Posterior cingulate gyrus (tissue), 11 donors: ENCODE data around the gene IL17RA.
"Not testable (repeated sequence)": the region's sequence is repeated elsewhere in the genome, so short reads cannot be mapped to it uniquely, and the experiment has no call there.

Experiments used
- DNase-seq, 10 donors: peaks; one replicate each; pipeline versions ENCODE4 v3.0.0 to v3.0.0-alpha.2; 2020 to 2021; ENCODE audit warnings: mixed read lengths in 3 of 10
- intact Hi-C: fragments of 100-400 bp; cut with DNase I; formaldehyde crosslinking; loops from one replicate; pipeline ENCODE4 v1.15.1; 2023

Gene IL17RA

GRCh38 chr22:17143101-17143500 is 58.3 kb downstream of the IL17RA start:
- DNase-seq, result no peak
- intact Hi-C loops, result no loop called here

- DNase-seq, result no peak
- intact Hi-C loops, result no loop called here
Observed at GRCh38 chr22:17143826-17144225, 59.0 kb downstream of the IL17RA start.

- intact Hi-C loops, result no loop called here
- no peak for DNase-seq
Observed at GRCh38 chr22:17145021-17145680, 60.4 kb downstream of the IL17RA start.

GRCh38 chr22:17147458-17147857 is 62.7 kb downstream of the IL17RA start:
- intact Hi-C loops, DNase-seq: not testable (repeated sequence)

- DNase-seq, result no peak
- intact Hi-C loops, result no loop called here
Observed at GRCh38 chr22:17149076-17149815, 64.4 kb downstream of the IL17RA start.

GRCh38 chr22:17152340-17152739 is 67.5 kb downstream of the IL17RA start:
- intact Hi-C loops, result no loop called here

GRCh38 chr22:17152971-17153370 is 68.2 kb downstream of the IL17RA start:
- intact Hi-C loops, result no loop called here
- no peak for DNase-seq

More at GRCh38 chr22:17152340-17152739, 67.5 kb downstream of the IL17RA start:
- no peak for DNase-seq

- DNase-seq, result no peak
- intact Hi-C loops, result no loop called here
Observed at GRCh38 chr22:17155941-17156340, 71.1 kb downstream of the IL17RA start.

GRCh38 chr22:17157714-17158113 is 72.9 kb downstream of the IL17RA start:
- intact Hi-C loops, result no loop called here
- DNase-seq, result no peak

GRCh38 chr22:17158176-17158567 is 73.4 kb downstream of the IL17RA start:
- DNase-seq, result no peak
- intact Hi-C loops, result no loop called here

- intact Hi-C loops, result loop anchor here (1.0 kb wide), 1 partner anchor 12 kb away; no protein-coding TSS in a partner anchor
- peak; percentile 87 to 98 (median 90) for DNase-seq
Observed at GRCh38 chr22:17158568-17159503, 74.0 kb downstream of the IL17RA start, which contains the start of gene HDHD5. Gene HDHD5, minus strand, starts transcription at chr22:17159277. Its CDS starts 26 bp downstream, at chr22:17159251.

GRCh38 chr22:17159504-17159951 is 74.7 kb downstream of the IL17RA start:
- intact Hi-C loops, result loop anchor here (1.0 kb wide), 1 partner anchor 12 kb away; no protein-coding TSS in a partner anchor
- DNase-seq, result peak; percentile 31 to 95 (median 72)

GRCh38 chr22:17161991-17162390 is 77.2 kb downstream of the IL17RA start:
- peak in 1 of 10 donors; percentile 7 for DNase-seq
- intact Hi-C loops, result loop anchor here (10.0 kb wide), 1 partner anchor 203 kb away; the partner anchor contains the start of gene CECR2

GRCh38 chr22:17162731-17163130 is 77.9 kb downstream of the IL17RA start:
- DNase-seq, result peak in 1 of 10 donors; percentile 1
- intact Hi-C loops, result loop anchor here (10.0 kb wide), 1 partner anchor 202 kb away; the partner anchor contains the start of gene CECR2

- peak in 2 of 10 donors; percentile 5 to 7 for DNase-seq
- intact Hi-C loops, result loop anchor here (10.0 kb wide), 1 partner anchor 200 kb away; the partner anchor contains the start of gene CECR2
Observed at GRCh38 chr22:17164392-17165024, 79.7 kb downstream of the IL17RA start.
